HTERT RPE-1 (cell line): Measurements from ENCODE around the gene ABHD12.
"Not testable (repeated sequence)": the region's sequence is repeated elsewhere in the genome, so short reads cannot be mapped to it uniquely, and the experiment has no call there.

Experiments used
- in situ Hi-C: fragments of 300-500 bp; cut with MboI; formaldehyde crosslinking; loops from 4 replicates; pipeline ENCODE4 v1.14.3; 2020; ENCODE audit warnings: low sequenced_read_pairs

ABHD12 gene

DNA sequence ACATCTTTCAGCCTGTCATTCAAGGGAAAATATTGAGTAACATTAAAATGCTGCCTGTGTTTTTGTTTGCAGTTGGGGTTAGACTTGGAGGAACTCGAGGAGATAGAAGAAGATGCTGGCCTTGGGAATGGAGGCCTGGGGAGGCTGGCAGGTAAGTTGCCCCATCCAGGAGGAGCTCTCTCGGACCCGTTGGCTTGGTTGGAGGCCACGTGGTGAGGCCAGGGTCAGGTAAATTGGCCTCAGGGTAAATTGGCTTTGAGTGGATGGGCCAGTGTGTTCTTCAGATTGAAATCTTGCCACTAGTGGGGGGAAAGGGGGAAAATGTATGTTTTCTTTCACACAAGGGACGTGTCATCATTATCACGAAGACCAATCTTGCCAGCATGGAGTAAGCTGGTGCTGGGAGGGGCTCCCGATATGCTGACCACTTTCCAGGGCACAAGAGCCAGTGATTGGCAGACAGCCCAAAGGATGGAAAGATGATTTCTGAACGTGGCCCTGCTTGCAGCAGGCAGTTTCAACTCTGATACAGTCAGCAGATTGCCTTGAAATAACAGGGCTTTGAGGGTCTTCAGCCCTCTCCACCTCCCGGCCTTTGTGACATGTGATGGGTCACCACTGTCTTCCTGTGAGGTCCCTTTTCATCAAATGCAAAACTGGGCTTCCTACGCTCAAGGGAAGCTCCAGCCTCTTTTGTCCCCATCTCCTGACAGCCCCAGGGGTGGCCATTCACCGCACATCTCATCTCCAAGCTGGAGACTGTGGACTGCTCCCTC lies 121.4 kb downstream of the ABHD12 start:
- in situ Hi-C loops, result no loop called here

DNA sequence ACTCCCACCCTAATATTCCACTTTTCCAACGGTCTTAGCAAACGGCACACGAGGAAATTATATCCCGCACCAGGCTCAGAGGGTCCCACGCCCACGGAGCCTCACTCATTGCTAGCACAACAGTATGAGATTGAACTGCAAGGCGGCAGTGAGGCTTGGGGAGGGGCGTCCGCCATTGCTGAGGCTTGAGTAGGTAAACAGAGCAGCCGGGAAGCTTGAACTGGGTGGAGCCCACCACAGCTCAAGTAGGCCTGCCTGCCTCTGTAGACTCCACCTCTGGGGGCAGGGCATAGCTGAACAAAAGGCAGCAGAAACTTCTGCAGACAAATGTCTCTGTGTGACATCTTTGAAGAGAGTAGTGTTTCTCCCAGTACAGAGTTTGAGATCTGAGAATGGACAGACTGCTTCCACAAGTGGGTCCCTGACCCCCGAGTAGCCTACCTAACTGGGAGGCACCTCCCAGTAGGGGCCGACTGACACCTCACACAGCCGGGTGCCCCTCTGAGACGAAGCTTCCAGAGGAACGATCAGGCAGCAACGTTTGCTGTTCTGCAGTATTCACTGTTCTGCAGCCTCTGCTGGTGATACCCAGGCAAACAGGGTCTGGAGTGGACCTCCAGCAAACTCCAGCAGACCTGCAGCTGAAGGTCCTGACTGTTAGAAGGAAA lies 129.7 kb downstream of the ABHD12 start:
- in situ Hi-C loops, result not testable (repeated sequence)

DNA sequence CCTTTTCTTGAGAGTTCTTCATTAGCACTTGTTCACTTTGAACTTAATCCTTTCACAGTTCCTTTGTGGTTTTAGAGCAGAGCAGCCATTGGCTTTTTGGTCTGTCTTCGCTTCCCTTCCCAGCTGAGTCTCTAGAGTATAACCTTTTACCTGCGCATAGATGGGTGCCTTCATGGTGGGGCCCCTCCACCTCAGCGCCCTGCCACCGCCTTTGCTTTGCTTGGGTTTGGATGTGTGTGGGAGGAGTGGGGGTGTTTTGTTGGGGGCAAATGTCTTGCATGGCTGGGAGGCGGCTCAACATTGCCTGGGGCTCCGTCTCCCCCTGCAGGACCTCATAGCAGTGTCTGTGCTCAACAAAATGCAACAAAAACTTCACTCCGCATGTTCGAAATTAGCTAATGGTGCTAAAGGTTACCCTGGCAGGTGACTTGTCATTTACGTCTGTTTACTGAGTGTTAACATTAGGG lies 130.8 kb downstream of the ABHD12 start:
- in situ Hi-C loops, result no loop called here

DNA sequence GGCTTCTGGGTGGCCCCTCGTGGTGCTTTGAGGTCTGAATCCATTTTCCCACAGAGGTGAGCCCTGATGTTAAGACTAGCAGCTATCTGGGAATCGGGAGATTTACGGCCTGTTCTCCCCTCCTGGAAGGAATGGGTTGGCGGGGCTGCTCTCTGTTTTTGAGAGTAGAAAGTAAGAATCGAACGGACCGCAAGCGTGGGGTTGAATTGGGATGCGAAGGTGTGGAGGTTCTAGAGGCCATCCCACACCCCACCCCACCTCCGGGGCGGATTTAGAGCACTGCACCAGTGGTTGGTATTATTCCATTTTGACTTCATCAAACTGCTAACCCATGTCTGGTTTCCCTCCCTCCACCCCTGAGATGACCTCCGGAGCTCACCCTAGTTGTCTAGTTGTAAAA lies 131.3 kb downstream of the ABHD12 start:
- in situ Hi-C loops, result no loop called here

DNA sequence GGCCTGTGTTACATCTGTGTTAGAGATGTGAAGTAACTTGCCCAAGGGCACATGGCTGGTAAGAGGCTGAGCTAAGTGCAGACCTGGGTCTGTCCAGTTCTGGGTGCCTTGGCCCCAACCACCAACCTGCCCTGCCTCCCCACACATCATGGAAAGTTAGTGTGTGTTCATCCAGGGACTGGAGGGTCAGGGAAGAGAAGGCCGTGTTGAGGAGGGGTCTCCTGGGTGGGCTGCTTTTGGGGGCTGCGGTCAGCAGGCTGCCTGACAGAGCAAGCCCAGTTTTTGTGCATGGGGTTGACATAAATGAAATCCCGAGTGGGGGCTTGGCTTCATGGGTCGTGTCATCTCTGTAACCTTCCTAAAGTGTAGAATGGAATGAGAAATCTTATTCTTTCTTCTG lies 131.8 kb downstream of the ABHD12 start:
- in situ Hi-C loops, result no loop called here

DNA sequence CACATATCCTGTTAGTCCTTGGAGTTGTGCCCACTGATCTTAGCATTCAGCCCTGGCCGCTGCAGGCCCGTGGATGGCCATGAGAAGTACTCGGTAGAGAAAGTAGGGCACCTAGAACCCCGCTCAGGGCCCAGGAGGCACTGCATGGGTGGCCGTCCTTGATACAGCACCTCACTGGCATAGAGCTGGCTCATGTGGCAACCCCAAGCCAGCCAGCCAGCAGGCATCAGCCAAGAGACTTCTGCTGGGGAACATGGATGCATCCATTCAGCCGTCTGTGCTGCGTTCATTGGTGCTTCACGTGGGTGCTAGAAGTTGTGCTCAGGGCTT lies 132.2 kb downstream of the ABHD12 start:
- in situ Hi-C loops, result no loop called here

DNA sequence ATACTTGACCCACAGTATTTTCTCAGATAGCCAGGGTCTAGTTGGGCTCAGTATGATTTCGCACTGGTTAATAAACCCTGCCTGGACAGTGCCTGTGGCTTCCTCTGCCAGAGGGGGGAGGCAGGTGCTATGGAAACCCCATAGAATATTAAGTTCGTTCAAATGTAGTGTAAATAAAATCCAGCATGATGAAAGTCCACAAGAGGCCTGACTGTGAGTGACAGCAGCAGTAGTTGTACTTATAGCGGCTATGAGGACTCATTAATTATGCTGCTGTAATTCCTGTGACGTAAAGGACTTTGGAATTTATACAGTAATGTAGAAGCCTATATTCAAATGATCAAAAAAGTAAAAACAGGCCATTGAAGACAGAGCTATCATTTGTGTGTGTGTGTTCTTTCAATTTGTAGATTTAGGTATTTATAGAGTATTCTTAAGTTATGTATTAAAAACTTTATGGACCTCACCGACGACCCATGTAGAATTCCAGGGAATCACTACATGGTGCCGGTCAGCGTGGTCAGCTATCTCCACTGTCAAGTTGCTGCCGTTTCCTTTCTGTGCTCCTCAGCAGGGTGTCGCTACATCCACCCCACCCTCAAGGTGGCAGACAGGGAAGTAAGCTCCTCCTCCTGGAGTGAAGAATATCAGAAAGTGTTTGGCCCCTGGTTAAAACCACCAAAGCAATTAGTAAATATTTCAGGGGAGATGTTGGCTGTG lies 132.7 kb downstream of the ABHD12 start:
- in situ Hi-C loops, result no loop called here

DNA sequence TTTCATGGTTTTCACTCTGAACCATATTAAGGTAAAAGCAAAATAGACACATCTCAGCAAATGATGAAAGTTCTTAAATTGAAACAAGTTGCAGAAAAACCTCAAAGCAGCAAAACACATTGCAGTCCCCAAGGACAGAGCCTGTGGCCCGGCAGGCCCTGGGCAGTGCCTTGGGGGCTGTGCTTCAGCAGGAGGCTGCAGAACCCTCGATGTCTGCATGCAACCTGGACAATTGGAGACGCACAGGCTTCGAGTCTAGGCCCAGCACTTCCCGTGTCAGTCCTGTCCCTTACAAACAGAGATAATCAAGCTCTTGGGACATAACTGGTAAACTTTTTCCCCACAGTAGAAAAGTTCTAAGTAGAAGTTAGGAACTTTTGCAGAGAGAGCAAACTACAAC lies 133.5 kb downstream of the ABHD12 start:
- in situ Hi-C loops, result no loop called here

DNA sequence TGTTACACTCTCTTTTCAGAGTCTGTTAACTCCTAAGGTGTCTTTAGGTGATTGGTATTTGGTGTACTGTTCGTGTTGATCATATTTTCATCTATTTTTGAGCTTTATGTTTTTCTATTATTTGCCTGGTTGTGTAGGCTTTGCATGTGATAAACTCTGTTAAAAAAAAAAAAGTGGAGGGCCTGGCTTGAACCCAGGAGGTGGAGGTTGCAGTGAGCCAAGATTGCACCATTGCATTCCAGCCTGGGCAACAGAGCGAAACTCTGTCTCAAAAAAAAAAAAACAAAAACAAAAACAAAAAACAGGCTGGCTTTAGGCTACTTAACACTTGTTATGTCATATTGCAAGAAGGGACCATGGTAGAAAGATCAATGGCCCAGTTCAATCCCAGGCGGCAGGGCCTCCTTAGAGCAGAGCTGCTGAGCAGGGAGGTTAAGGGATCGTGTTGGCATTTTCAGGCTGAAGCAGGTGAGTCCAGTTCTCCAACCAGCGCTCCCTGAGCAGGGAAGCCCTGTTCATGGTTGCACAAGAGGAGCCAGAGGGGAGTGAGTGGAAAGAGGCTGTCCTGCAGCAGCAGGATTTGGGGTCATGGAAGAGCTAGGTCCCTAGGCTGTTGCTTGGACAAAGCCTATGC lies 134.3 kb downstream of the ABHD12 start:
- in situ Hi-C loops, result no loop called here

DNA sequence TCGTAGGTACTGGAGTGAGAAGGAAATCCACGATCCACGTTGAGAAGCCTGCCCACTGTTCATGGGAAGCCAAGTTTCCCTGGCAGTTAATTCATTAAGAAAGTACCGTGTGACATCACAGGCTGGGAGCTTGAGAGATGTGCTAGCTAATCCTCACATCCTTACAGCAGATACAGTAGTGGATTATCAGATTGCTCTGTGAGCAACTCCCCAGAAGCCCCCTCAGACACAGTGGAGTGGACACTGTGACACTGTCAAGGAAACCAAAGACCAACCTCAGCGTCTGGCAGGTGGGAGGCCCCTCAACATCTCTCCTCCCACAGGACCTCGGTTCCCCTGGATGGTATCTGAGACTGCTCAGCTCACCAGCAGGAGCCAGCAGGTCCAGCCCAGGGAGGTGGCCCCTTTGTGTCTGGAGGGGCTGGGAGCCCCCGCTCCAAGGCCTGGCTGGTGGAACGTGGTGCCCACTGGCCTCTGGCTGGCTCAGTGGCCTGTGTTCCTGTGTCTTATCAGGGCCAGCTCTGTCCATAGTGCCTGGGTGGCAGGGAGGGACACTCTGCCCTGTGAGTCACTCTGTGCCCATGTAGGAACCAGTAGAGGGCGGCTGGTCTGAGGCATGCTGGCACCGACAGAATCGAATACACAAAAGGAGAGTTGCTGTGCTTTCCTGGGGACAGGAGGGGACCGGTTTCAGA lies 135.5 kb downstream of the ABHD12 start:
- in situ Hi-C loops, result no loop called here

DNA sequence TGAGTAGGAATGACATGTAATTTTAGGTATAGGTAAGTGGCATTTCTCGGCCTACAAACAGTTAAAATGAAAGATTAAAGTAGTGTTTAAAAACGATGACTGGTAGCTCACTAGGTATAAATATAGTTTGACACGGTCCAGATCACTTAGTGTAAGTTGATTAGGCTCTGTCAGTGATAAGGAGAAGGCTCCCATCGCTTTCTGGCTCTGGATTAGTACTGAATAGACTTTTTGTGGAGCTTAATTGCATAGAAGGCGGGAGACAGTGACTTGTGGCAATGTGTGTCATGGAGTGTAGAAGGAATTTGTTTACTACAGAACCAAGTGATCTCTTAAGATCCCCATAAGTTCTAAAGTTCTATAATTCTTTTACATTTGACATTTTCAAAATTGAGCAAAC lies 136.1 kb downstream of the ABHD12 start:
- in situ Hi-C loops, result no loop called here

DNA sequence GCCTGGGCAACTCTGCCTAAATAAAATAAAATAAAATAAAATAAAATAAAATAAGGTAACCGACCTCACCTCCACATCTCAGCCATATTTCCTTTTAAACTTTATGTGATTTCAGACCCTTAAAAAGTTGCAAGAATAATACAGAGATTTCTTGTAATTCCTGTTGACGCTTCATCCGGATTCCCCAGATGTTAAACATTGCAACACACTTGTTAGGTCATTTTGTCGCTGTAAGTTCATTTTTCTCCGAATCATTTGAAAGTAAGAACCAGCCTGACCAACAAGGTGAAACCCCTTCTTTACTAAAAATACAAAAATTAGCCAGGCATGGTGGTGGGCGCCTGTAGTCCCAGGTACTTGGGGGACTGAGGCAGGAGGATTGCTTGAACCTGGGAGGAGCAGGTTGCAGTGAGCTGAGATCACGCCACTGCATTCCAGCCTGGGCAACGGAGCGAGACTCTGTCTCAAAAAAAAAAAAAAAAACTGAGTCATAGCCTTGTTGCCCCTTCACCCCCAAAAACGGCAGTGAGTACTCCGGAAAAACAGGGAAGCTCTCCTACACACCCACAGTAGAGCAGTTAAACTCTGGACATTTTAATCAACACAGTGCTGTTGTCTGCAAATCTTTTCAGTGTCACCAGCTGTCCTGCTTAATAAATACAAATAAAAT lies 136.9 kb downstream of the ABHD12 start:
- in situ Hi-C loops, result no loop called here

DNA sequence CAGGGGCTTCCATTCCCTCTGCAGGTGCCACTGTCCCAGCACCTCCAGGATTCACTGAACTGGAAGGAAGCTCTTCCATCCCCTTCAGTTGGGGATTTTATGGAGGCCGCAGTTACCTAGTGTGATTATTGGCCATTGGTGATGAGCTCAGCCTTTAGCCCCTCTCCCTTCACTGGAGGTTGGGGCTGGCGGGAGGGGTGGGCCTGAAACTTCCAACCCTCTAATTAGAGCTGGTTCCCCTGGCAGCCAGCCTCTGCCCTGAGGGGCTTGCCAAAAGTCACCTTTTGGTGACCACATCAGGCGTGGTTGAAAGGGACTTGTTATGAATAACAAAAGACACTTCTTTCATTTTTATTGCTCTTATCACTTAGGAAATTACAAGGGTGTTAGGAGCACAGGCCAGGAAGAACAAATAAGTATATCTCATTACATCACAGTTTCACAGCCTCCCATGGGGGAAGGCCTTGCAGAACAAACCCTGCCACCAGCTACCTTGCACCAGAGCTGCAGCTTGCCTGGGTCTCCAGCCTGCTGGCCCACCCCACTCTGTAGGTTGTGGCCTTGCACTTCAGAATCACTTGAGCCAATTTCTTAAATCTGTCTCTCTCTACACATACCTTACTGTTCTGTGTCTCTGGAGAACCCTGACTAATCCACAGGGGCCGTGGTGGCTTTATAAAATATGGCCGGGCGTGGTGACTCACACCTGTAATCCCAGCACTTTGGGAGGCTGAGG lies 137.8 kb downstream of the ABHD12 start:
- in situ Hi-C loops, result no loop called here

DNA sequence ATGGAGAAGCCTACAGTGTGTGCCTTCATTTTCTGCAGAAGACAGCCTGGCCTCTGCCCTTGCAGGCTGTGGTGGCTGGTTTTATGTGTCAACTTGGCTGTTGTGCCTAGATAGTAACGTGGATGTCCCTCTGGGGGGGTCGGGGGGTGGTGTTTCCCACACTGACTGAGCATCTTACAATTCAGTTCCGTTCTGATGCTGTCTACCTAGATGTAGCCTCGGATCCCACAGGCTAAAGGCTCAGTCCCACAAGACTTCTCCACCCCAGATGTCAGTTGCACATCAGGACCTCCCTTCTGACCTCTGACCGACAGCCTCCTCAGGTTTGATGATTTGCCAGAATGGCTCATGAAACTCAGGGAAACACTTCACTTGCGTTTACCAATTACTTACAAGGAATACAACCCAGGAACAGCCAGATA lies 138.4 kb downstream of the ABHD12 start:
- in situ Hi-C loops, result no loop called here

DNA sequence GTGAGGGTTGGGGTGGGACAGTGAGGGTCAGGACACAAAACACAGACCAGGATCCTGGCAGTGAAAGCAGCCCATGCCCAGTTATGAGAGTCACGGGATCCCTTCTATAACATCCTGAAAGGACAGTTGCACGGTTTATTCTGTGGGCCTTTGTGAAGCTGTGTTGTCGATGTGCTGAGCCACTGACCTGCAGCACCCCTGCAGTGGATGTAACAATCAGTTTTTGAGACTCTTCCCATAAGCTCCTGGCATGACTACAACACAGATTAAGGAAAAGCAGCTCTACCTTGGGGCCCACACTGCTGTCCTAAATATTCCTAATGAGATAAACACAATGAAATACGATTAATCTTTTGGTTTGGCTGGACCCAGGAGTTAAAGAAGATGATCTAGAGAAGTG lies 139.1 kb downstream of the ABHD12 start:
- in situ Hi-C loops, result no loop called here

DNA sequence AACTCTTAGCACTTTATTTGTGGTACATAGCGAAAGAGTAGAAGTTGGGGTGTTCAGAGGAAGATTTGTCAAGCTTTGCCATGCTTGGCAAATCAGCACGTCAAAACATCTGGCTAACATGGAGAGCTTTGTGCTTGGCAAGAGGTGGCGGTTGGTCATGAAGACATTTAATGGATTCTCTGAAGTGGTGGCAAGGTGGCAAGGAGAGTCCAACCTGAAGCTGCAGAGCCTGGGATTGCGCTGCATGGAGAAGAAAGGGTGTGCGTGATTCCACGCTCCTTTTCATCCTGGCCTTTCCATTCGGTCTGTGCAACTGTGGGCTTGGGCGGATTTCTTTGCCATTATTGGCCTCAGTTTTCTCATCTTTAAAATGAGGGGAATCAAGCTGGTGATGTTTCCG lies 139.6 kb downstream of the ABHD12 start:
- in situ Hi-C loops, result no loop called here

DNA sequence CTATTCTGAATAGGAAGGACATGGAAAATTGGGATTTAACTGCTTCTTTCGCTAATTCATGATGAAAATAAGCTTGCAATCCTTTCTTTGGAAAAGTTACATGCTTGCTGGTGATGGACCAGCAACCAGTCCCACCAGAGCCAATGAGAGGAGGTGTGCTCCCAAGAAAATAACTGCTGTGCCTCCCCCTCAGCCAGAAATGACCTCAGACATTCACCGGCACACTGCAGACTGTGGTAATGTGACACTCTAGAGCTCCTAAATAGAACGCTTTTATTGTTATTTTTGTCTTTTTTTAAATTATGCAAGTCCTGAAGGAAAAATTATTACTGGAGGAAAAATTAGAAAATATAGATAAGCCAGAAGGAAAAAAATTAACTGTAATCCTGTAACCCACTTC lies 140.1 kb downstream of the ABHD12 start:
- in situ Hi-C loops, result no loop called here
